Gastrocnemius medialis (tissue), 4 donors: ENCODE data around the gene AKR1C2. TPM values are rescaled to one million over a fixed set of nuclear protein-coding genes. Genes with fewer than 3 reads are reported as not detected.
"Not testable (repeated sequence)": the region's sequence is repeated elsewhere in the genome, so short reads cannot be mapped to it uniquely, and the experiment has no call there.

Source experiments
- ATAC-seq, 2 donors: fragments of 150-250 bp; one replicate each; pipeline ENCODE4 v1.9.1; 2016
- DNase-seq, 2 donors: peaks; one replicate each; pipeline ENCODE4 v3.0.0-alpha.2; 2019
- H3K27ac ChIP-seq, 4 donors: fragments of 200-600 bp; sonication (generic); 1 replicate in 1 of 4; 2 replicates in 3 of 4; pipeline ENCODE4 v1.5.1; 2016 to 2018; ENCODE audit warnings: mild to moderate bottlenecking in 2 of 4, moderate library complexity in 1 of 4
- H3K27me3 ChIP-seq, 3 donors: fragments of 200-600 bp; sonication (generic) in 2 of 3; 1 replicate in 1 of 3; 2 replicates in 2 of 3; pipeline versions ENCODE4 v1.5.1 to v1.6.0; 2016 to 2019; ENCODE audit warnings: mild to moderate bottlenecking in 1 of 3, moderate library complexity in 1 of 3
- H3K36me3 ChIP-seq, 2 donors: fragments of 200-600 bp; sonication (generic) in 1 of 2; one replicate each; pipeline ENCODE4 v1.5.1; 2017 to 2018
- H3K4me1 ChIP-seq, 2 donors: fragments of 200-600 bp; sonication (generic) in 1 of 2; one replicate each; pipeline ENCODE4 v1.5.1; 2016 to 2017; ENCODE audit warnings: mild to moderate bottlenecking in 2 of 2
- H3K4me3 ChIP-seq, 4 donors: fragments of 200-600 bp; sonication (generic) in 3 of 4; 1 replicate in 1 of 4; 2 replicates in 3 of 4; pipeline ENCODE4 v1.5.1; 2016 to 2019; ENCODE audit warnings: mild to moderate bottlenecking in 2 of 4
- H3K9me3 ChIP-seq, 3 donors: fragments of 200-600 bp; sonication (generic) in 2 of 3; 1 replicate in 1 of 3; 2 replicates in 2 of 3; pipeline ENCODE4 v1.5.1; 2016 to 2019
- CTCF ChIP-seq, 5 experiments: fragments of 450-650 bp in 3 of 5; fragments of 200-600 bp in 2 of 5; sonication (generic) in 2 of 5; IDR thresholded peaks in 4 of 5; conservative IDR thresholded peaks in 1 of 5; 1 replicate in 4 of 5; 2 replicates in 1 of 5; pipeline ENCODE4 v1.5.1; 2016 to 2019; ENCODE audit warnings: antibody characterized with exemption in 5 of 5, mild to moderate bottlenecking in 3 of 5, moderate library complexity in 3 of 5
- POLR2A ChIP-seq, 2 donors: fragments of 450-650 bp; IDR thresholded peaks; one replicate each; pipeline ENCODE4 v1.6.1; 2017; ENCODE audit warnings: antibody characterized with exemption in 2 of 2, mild to moderate bottlenecking in 2 of 2, moderate library complexity in 2 of 2
- in situ Hi-C, 4 donors: fragments of 200-750 bp; cut with MboI; loops; one replicate each; pipeline versions ENCODE4 v1.15.0 to v1.8.0; 2017; ENCODE audit warnings: low sequenced_read_pairs in 4 of 4
- intact Hi-C: fragments of 100-400 bp; cut with DNase I; formaldehyde crosslinking; loops from one replicate; pipeline ENCODE4 v1.15.1; 2023; ENCODE audit warnings: low total_unique reads
- total RNA-seq, 4 donors: library from RNA; depleted of rRNA; stranded (reverse); fragments of >200 nt; gene quantifications; one replicate each; pipeline versions ENCODE4 v1.1.0 to v1.2.3, GENCODE V29; 2016

AKR1C2 gene
- total RNA-seq, 4 donors from 2014 or later: 325 to 380 (median 345) TPM

GRCh38 chr10:5004030-5004385 is 351 bp upstream of the AKR1C2 start:
- peaks cover 3 to 20% of the 10 kb centered on the region in 2 donors for H3K4me1 ChIP-seq
- DNase-seq, H3K27ac ChIP-seq, H3K27me3 ChIP-seq, intact Hi-C loops, H3K36me3 ChIP-seq, H3K9me3 ChIP-seq, H3K4me3 ChIP-seq: not testable (repeated sequence)
- in situ Hi-C loops: loop anchor here in 1 of 4 donors (25.0 kb wide), 1 partner anchor 283 kb away; no protein-coding TSS in a partner anchor
- ATAC-seq: peak in 1 of 2 donors; percentile 20

- in situ Hi-C loops (loop anchor here in 1 of 4 donors (25.0 kb wide), 1 partner anchor 285 kb away; no protein-coding TSS in a partner anchor), intact Hi-C loops (no loop called here)
- Histone ChIP-seq H3K9me3 (no peaks in the 10 kb centered on the region), H3K27ac (peak overlapping the region in 3 of 4 donors; percentile 57 to 70 (median 68)), H3K4me3 (peak overlapping the region; percentile 35 to 48 (median 38)), H3K27me3 (no peaks in the 10 kb centered on the region), H3K4me1 (peaks cover 3 to 20% of the 10 kb centered on the region in 2 donors), H3K36me3 (peaks cover 0 to 17% of the 10 kb centered on the region in 2 donors)
- DNase-seq (no peak), ATAC-seq (no peak)
- no peak for TF ChIP-seq CTCF (IDR thresholded peaks at IDR 0.05 in 4 of 5, conservative IDR thresholded peaks at IDR 0.05 in 1 of 5)
- no peak for TF ChIP-seq POLR2A (IDR thresholded peaks at IDR 0.05)
Measured at GRCh38 chr10:5002013-5002727, 1.5 kb downstream of the AKR1C2 start.

GRCh38 chr10:4998671-4999070 is 5.0 kb downstream of the AKR1C2 start:
- TF ChIP-seq CTCF (IDR thresholded peaks at IDR 0.05 in 4 of 5, conservative IDR thresholded peaks at IDR 0.05 in 1 of 5) (no peak), POLR2A (IDR thresholded peaks at IDR 0.05) (no peak)
- ATAC-seq (no peak), DNase-seq (no peak)
- H3K4me3 ChIP-seq: no peak overlapping the region
- H3K9me3 ChIP-seq: no peaks in the 10 kb centered on the region
- no peaks in the 10 kb centered on the region for H3K27me3 ChIP-seq
- H3K36me3 ChIP-seq: peaks cover 0 to 17% of the 10 kb centered on the region in 2 donors
- peaks cover 3 to 20% of the 10 kb centered on the region in 2 donors for H3K4me1 ChIP-seq
- in situ Hi-C loops (loop anchor here in 1 of 4 donors (25.0 kb wide), 1 partner anchor 136 kb away; no protein-coding TSS in a partner anchor), intact Hi-C loops (no loop called here)
- H3K27ac ChIP-seq: no peak overlapping the region

GRCh38 chr10:4994260-4994659 is 9.4 kb downstream of the AKR1C2 start:
- ATAC-seq, DNase-seq: not testable (repeated sequence)
- in situ Hi-C loops: loop anchor here in 1 of 4 donors (25.0 kb wide), 1 partner anchor 132 kb away; no protein-coding TSS in a partner anchor

GRCh38 chr10:4992564-4992963 is 11.1 kb downstream of the AKR1C2 start:
- not testable (repeated sequence) for DNase-seq, H3K9me3 ChIP-seq, H3K27ac ChIP-seq, H3K4me1 ChIP-seq, ATAC-seq, H3K4me3 ChIP-seq, H3K36me3 ChIP-seq, H3K27me3 ChIP-seq
- intact Hi-C loops (loop anchor here (5.0 kb wide), 1 partner anchor 365 kb away; no protein-coding TSS in a partner anchor), in situ Hi-C loops (loop anchor here in 1 of 4 donors (25.0 kb wide), 1 partner anchor 130 kb away; no protein-coding TSS in a partner anchor)

More at GRCh38 chr10:4994260-4994659, 9.4 kb downstream of the AKR1C2 start:
- intact Hi-C loops: loop anchor here (5.0 kb wide), 1 partner anchor 363 kb away; no protein-coding TSS in a partner anchor
- H3K27ac ChIP-seq, H3K4me1 ChIP-seq, H3K9me3 ChIP-seq, H3K4me3 ChIP-seq, H3K27me3 ChIP-seq: not testable (repeated sequence)
- peaks cover 0 to 18% of the 10 kb centered on the region in 2 donors for H3K36me3 ChIP-seq

- in situ Hi-C loops: loop anchor here in 1 of 4 donors (25.0 kb wide), 1 partner anchor 129 kb away; no protein-coding TSS in a partner anchor
- intact Hi-C loops: loop anchor here (5.0 kb wide), 1 partner anchor 366 kb away; no protein-coding TSS in a partner anchor
- H3K36me3 ChIP-seq, H3K4me1 ChIP-seq, ATAC-seq, H3K9me3 ChIP-seq, H3K27ac ChIP-seq, H3K27me3 ChIP-seq, DNase-seq, H3K4me3 ChIP-seq: not testable (repeated sequence)
Measured at GRCh38 chr10:4991463-4991862, 12.2 kb downstream of the AKR1C2 start.
